HG02678 (cell line): ENCODE results near the gene COMMD8.

Source experiments
- ATAC-seq: cut with Tn5 transposase; IDR thresholded peaks from one replicate; pipeline ENCODE4 v1.9.1; 2021; ENCODE audit warnings: mild to moderate bottlenecking, moderate library complexity; ENCODE audit not compliant: unreplicated experiment

The COMMD8 gene

GRCh38 chr4:47473141-47473750, 9.7 kb upstream of the COMMD8 start:
- no peak for ATAC-seq

GRCh38 chr4:47471591-47471990, 8.1 kb upstream of the COMMD8 start:
- no peak for ATAC-seq

GRCh38 chr4:47471064-47471463, 7.6 kb upstream of the COMMD8 start:
- no peak for ATAC-seq

- no peak for ATAC-seq
These were observed 6.4 kb upstream of the COMMD8 start for GRCh38 chr4:47469951-47470350.

DNA sequence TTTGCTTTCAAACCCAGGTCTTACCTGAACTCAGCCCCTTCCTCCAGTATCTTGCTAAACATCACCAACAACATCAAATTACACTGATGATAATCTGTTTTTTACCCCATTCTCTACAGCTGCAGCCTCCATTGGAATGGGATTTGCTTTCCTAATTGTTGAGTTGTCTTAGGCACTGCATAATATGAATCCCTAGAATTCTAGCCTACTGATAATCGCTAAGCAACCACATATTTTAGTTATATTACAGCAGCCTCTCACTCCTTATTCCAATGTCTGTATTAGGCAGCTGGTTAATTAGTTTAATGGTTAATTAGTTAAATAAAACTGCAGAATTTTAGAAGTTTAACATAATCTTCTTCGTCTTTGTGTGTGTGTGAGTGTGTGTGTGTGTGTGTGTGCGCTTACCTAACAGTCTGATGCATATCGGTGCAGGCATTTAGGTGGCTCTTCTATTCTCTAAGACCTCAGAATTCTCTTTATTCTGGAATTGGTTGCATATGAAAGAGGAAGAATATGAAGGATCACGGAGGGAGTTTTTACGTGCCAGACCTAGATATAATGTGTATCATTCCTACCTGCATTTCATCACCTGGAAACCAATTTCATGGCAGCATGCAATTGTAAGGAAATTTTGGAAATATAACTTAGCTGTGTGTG, 5.3 kb upstream of the COMMD8 start:
- ATAC-seq: no peak

DNA sequence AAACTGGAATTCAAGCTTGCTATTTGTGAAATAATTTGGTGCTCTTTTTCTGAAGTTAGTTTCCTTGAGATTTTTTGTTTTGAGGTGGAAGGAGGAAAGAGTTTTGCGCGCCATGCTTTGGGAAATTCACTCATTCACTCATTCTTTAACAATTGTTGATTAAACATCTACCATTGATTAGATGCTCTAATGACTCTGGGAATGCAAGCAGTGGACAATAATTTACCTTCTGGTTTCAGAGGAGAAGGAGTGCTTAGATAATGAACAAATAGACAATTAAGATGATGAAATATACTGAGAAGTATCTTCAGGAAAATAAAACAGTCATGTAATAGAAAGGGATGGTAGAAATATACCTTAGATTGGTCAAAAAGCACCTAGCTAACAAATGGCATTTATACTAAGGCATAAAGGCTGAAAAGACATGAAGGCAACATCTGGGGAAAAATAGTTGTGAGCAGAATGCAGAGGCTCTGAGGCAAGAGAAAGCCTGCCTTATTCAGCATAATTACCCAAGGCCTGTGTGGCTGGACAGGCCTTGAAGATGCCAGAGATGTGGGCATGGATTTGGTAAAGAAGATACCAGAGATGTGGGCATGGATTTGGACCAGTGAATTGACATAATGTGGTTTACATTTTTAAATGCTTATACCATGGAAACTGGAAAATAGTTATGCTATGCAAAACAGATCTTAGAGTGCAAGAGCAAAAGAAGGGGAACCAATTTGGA, 2.7 kb upstream of the COMMD8 start:
- ATAC-seq: no peak

GRCh38 chr4:47465004-47465403, 1.5 kb upstream of the COMMD8 start:
- ATAC-seq: peak; percentile 20

DNA sequence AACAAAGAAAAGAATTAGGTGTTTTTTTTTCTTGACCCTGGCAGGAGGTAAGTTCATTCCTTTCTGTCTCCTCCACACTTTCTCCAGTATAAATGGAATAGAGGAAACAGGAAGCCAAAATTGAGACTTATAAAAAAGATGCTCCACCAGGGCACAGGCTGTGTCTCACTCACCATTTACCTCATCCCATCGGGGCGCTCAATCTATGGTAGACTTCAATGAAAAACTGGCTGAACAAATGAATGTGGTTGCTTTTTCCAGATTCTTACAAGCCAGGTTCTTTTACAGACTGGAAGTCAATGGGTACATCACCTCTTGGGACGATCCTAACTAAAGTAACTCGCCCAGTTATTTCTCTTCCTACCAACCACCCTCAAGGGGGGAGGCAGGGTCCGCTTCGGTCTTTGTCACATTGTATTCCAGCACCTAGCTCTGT, 685 bp downstream of the COMMD8 start:
- ATAC-seq: peak; percentile 22

DNA sequence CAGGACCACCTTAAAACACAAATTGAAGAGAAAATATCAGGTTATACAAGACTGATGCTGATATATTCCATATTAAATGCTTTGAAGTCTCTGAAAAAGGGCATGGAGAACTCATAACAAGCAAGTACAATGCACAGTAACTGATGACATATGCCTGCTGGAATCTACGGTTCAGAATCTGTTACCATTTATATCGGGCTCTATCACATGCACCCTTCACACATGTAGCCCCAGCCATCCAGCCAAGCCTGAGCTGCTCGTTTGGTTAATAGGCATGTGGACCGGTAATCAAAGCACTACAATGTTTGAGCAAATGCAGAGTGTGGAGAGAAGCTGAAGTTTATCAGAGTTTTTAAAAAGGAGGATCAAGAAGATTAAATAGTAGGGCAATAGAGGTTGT, 11.8 kb downstream of the COMMD8 start:
- ATAC-seq: no peak

GRCh38 chr4:47444031-47444430, 19.5 kb downstream of the COMMD8 start:
- ATAC-seq: no peak

DNA sequence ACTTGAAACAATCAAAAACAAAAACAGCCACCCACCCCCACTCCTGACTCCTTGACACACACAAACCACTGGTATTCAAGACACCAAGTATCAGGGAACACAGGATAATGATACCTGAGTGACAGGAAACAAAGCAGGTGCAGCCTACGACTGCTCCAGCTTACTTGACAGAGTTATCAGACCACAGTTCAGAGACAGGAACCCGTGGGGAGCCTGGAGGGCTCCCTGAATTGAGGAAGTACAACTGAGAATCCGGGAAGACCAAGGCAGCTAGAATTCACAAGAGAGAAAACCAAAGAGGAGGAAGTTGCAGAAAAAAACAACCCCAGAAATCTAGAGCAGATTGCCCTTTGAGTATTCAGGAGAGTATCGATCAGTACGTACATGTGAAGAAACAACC, 20.5 kb downstream of the COMMD8 start:
- ATAC-seq: peak; percentile 85

GRCh38 chr4:47434931-47435330, 28.6 kb downstream of the COMMD8 start:
- ATAC-seq: no peak

- ATAC-seq: no peak
These were observed 30.8 kb downstream of the COMMD8 start for GRCh38 chr4:47432749-47433148.

GRCh38 chr4:47427935-47428334, 35.6 kb downstream of the COMMD8 start:
- no peak for ATAC-seq

DNA sequence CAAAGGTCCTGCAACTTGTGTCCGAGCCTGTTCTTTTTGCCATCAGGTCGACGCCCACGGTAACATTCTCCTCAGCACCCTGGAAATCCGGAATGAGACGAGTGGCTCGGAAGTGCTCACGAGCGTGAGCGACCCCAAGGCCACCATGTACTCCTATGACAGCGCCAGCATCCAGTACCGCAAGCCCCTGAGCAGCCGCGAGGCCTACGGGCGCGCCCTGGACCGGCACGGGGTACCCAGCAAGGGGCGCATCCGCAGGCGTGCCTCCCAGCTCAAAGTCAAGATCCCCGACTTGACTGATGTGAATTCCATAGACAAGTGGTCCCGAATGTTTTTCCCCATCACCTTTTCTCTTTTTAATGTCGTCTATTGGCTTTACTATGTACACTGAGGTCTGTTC, 37.9 kb downstream of the COMMD8 start:
- ATAC-seq: no peak

GRCh38 chr4:47419296-47419695, 44.2 kb downstream of the COMMD8 start:
- no peak for ATAC-seq

DNA sequence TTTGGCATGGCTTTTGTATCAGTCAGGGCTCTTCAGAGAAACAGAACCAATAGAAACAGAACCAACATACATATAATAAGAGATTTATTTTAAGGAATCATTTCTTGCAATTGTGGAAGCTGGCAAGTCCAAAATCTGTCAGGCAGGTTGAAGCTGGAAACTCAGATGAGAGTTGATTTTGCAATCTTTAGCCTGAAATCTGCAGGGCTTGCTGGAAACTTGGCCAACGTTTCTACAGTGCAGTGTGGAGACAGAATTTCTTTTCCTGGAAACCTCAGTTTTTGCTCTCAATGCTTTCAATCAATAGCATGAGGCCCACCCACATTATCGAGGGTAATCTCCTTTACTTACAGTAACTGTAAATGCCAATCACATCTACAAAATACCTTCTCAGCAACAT, 45.4 kb downstream of the COMMD8 start:
- ATAC-seq: no peak

- ATAC-seq: peak; percentile 75
These were observed 47.8 kb downstream of the COMMD8 start for GRCh38 chr4:47415719-47416118.

- ATAC-seq: no peak
These were observed 50.0 kb downstream of the COMMD8 start for GRCh38 chr4:47413521-47413920.

DNA sequence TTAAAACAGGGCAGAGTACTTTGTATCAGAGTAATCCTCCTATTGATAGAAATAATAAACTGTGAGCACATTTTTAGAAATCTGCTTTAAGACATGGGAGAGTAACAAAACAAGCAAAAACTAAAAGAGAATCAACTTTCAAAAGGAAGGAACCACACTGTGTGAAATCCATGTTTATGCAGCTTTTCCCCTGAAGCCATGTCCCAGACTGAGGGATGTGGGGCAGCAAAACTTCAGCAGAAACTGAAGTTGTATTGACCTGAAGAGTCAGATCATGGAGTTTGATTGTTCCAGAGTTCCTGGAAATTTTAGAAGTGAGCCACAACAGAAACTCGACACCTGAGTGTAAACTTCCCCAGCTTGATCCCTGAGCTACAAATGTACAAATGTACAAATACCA, 53.2 kb downstream of the COMMD8 start:
- no peak for ATAC-seq

DNA sequence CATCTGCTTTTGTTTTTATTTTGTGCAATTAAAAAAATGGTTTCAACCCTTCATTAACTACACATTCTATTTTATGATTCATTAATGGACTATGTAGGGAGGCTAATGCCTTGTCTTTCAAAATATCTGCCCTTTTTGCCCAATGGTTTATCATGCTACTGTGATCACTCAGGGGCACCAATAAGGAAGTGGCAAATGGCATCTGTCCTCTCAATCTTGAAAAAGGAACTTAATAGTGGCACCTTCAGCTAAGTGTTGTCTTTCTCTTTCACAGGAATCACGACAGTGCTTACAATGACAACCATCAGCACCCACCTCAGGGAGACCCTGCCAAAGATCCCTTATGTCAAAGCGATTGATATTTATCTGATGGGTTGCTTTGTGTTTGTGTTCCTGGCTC, 57.1 kb downstream of the COMMD8 start:
- ATAC-seq: no peak
